ENCODE data around the gene FAM234A.
"Not testable (repeated sequence)": the region's sequence is repeated elsewhere in the genome, so short reads cannot be mapped to it uniquely, and the experiment has no call there.

Gene FAM234A

DNA sequence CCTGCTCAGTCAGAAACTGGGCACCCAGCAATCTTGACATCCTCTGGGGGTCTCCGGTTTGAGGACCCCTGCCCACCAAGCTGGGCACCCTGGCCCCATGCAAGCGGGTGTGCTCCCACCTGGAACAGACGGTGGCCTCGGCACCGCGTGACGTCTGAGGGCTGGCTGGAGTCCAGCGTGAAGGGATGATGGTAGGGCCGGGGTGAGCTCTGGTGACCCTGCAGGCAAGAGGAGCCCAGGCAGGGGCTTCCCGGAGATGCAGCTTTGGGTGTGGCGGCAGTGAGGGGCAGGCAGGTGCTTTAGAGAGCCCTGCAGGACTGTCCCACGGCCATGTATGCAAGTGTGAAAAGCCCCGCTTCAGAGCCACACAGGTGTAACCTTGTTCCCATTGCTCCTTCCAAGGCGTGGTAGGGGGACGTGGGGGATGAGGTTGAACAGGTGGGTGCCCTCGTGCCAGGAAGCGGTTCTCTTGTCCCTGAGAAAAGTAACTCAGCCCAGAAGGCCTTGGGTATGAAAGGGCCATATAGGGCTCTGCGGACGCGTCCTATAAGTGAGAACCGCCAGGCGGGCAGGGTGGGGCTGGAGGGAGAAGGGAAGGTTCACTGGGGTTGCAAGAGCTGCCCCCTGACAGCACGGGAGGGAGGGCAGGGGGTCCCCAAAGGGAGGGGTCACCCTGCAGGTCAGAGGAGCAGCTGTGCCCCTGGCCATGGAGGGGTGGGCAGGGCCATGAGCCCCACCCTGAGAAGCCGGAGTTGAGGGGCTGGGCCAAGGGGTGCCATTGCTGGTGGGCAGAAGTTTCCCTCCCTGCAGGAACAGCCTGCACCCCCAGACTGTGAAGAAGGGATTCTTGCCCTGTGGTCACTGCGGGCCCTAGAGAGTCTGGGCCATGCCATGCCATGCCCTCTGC, 31.9 kb downstream of the FAM234A start:
- DNase-seq = no peak

DNA sequence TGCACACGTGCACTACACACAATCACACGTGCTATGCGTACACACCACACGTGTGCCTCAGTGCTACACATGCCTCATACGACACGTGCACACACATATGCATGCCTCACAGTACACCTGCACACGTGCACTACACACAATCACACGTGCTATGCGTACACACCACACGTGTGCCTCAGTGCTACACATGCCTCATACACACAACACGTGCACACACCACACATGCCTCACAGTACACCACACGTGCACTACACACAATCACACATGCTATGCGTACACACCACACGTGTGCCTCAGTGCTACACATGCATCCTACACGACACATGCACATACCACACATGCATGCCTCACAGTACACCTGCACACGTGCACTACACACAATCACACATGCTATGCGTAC, 32.9 kb downstream of the FAM234A start:
- DNase-seq = not testable (repeated sequence)

DNA sequence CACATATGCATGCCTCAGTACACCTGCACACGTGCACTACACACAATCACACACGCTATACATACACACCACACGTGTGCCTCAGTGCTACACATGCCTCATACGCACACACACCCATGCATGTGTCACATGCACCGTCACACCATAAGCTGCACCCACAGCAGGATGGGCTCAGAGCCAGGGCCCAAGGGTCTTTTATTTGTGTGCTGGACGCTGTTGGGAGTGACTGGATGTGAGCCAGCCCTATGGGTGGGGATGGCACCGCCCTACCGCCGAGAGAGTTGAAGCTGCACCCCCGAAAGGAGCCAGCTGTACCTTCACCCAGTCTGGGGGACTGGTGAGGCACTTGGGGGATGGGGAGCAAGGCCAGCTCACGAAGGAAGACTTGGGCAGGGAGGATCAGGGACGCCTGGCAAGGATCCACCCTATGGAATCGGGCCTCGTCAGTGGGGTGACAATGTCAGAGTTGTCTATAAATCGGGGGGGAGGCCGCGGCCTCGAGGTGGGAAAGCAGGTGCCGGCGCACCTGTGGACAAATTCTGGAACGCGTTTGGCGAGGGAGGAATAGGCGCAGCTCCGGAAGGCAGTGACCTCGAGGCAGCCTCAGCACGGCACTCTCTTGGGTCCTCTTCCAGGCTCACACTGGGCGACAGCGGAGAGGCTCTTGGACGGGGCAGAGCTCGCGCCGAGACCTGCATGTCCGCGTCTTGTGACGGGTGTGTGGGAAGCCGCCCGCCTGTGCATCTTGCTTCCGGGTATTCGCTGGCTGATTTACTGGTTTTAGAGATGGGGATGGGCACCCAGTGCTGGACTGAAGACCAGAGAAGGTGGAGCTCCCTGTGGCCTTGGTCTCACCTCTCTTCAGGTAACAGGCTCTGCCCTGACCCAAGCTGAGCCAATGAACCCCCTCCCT, 33.8 kb downstream of the FAM234A start:
- no peak for DNase-seq

DNA sequence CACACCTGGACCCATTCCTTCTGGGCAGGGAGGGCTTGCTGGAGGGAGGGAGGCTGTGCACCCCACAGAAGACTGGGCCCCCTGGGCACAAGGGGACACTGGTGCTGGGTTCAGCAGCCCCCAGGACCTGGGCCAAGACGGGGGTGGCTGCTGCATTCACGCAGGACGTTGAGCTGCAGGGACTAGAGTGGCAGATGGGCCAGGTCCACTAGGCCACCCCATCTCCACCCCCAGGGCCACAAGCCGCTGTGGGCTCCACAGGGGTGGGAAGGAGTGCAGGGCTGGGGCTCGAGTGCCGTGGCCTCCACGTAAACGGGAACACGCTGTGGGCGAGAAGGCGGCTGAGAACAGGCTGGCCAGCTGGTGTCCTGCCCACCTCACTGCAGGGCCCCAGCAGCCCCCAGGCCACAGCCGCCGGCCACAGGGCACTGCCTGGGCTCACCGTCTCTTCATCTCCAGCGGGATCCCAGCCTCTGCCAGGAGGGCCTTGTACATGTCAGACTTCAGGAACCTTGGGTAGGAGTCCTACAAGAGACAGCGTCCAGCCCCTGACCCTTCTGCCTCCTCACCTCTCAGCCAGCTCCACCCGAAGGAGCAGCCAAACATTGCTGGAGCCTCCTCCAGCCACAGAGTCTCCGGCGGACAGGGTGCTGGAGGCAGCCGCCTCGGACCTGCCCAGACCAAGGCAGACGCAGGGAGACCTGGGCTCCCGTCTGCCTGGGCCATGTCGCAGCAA, 34.6 kb downstream of the FAM234A start:
- no peak for DNase-seq

DNA sequence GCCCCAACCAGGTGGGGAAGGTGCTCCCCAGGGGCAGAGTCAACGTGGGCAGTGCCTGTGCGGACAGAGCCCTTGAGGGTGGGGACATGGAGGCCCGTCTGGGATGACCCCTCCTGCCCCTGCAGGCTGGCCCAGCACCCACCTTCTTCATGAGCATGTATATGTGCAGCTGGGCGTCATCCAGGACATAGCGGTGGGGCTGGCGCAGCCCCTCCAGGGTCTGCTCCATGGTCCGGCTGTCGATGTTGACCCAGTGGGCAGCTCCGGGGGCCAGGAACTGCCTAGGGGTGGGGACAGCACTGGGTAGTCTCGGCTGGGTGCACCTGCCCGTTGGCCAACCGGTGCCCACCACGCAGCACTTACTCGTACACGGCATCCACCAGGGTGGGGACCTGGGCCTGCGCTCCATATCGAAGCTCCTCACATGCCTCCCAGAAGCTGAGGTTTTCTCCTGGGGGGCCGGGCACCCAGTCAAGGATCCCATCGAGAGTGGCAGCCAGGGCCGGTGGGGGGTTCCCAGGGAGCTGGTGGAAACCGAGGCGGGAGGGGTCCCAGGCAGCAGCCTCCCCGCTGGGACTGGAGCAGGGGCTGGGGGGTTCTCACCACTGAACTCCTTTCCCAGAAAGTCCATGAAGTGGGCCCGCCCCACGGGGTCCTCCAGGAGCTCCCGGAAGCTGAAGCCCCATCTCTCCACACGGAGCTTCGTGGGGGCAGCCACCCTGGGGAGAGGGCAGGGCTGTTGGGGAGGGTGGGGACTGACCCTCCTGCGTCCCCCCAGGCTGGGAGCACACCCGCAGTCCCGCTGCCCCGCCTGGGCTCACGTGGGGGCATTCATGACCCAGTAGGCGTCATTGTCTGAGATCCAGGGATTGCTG, 36.0 kb downstream of the FAM234A start:
- no peak for DNase-seq

DNA sequence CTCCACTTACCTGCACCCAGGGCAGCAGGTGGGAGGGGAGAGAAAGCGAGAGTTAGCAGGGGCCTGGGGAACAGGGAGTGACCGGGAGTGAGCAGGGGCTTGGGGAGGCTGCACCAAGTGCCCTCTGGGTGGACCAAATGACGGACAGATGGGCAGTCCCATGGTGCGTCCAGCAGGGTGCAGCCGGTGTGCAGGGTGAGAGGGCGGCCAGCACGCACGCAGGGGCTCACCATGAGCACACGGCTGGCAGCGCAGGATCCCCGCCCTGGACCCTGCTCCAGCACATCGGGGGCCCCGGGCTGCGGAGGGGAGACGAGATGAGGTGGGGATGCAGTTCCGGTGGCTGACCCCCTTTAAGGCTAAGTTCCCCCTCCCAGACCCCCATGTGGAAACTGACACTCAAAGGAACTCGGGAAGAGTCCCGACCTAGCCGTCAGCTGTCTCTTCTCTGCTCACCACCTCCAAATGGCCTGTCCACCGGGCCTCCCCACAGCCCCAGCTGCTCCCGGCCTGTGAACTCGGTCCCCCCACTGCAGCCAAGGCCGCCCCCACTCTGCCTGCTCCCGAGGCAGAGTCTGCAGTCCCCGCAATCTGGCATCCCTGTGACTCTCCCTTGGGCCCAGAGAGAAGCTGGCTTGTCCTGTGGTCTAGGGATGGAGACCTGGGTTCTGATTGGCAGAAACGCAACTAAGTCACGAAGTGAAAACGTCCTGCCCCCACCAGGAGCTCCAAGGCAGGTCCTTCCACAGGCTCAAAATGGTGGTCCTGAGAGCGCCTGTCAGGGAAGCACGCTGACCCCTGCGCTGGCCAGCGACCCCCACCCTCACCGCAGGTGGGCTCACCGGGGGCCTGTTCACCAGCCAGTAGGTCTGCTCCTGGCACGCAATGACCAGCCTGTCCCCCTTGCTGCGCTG, 38.3 kb downstream of the FAM234A start:
- DNase-seq = no peak

DNA sequence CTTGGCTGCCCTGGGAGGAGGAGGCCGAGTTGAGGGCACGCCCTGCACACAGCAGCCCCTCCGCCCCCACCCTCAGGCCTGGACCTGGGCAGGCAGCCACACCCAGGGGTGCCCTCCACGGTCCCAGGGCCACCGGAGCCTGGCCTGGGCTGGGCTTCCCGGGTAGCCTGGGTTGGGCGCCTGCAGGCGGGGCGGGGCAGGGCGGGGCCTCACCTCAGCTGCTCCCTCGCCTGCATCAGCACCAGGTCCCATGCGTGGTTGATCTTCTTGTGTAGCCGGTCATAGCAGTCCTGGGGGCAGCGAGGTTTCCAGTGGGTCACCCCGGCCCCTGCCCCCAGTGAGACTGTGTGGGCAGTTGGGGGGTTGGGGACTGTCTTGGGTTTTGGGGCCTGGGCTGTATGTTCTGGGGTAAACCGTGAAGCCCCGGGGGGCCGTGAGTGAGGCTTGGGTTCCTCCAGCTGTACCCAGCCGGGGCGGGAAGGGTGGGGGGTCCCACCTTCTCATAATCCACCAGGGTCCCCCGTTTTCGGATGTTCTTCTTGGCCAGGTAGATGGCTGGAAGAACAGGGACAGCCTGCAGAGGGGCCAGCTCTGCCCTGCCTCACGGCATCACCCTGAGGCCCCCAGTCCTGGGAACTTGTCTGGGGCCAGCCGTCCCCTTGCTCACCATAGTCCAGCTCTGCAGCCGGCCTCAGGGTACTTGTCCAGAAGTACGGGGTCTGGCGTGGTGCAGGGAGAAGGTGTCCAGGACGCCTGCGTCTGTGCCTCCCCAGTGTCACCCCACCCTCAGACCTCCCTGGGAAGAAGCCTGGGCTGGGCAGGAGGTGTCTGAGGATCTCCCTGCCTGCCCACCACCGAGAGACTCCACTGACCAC, 39.2 kb downstream of the FAM234A start:
- DNase-seq = no peak

DNA sequence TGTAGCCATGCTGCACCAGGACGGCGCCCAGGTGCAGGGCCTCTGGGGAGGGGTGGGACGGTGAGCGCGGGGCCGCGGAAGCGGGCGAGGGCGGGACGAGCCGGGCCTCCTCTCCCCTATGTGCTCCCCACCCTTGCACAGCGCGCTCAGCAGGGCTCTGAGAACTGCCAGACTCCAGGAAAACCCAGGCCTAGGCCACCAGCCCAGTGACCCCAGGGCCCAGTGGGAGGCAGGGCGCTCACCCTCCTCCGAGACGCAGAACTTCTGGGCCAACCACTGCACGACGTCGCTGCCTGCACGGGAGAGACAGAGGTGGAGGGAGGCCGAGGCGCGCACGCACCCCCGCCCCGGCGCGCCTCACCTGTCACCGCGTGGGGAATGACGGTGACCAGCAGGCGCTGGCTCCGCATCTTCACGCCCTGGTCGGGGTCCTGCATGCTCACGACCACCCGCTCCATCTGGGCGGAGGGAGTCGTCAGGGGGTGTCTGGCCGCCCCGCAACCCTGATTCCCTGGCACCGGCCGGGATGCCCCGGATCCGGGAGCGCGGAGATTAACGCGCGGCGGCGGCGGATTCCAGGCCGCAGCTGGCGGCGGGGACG, 40.5 kb downstream of the FAM234A start:
- DNase-seq = no peak

DNA sequence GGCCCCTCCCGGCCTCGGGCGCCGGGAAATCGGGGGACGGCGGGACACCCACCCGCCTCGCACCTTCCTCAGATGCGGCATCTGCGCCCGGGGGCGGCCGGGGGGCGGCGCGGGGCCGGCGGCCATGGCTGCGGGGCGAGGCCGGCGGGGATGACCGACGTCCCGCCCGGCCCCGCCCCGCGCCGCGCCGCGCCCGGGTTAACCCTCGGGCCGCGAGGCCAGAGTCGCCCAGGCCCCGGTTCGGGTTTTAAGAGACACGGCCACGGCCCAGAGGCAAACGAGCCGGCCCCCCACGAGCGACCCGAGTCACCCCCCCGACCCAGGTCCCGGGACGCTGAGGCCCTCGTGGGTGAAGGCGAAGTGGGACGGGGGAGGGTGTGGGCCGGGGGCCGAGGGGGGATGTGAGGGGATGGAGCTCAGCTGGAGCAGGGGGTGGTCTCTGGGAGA, 41.2 kb downstream of the FAM234A start, which contains the start of gene RGS11:
RGS11 (minus strand) TSS at position 159 of the 447 bp plus-strand sequence; CDS start at position 126, 33 bp downstream.
- no peak for DNase-seq

DNA sequence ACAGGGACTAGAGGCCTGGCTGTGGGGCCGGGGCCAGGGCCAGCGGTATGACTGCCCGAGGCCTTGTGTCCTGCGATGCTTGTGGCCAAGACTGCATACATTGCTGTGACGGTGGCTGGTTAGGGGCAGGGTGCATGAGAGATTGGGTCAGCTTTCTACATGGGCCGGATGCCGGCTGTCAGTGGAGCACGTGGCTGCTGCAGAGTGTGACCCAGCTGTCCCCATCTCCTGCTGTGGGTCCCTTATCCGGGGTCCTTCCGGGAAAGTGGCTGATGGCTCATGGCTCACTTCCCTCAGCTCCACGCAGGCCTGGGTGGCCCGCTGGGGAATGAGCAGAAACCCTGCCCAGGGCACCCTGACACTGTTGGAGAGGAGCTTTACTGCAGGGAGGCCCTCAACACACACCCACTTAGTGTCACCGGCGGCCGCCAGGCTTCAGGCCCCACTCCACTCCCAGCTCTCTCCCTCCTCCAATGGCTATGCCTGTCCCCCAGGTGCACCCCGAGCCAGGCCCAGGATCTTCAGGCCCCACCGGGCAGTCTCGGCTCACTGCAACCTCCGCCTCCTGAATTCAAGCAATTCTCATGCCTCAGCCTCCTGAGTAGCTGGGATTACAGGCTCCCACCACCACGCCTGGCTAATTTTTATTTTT, 41.9 kb downstream of the FAM234A start:
- DNase-seq = no peak

DNA sequence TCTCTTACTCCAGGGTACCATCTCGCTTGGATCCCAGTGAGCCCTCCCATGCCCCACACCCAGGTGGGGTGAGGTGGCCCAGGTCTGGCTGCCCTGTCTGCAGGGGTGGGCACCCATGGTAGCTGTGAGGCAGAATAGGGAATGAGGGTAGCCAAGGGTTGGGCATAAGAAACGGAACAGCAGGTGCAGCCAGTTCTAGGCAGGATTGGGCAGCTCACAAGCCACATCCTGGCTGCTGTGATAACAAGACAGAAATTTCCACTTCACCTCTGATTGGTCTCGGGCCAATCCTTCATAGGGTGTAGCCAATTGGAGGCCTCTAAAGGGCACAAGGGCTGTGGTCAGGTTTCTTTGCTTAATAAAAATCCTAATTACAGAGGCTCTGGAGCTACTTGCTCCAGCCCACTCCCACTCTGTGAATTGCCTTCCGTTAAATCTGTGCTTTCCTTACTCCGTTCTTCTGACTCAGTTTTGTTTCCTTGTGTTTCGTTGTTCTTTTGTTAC, 44.3 kb downstream of the FAM234A start:
- peak; percentile 34 for DNase-seq

DNA sequence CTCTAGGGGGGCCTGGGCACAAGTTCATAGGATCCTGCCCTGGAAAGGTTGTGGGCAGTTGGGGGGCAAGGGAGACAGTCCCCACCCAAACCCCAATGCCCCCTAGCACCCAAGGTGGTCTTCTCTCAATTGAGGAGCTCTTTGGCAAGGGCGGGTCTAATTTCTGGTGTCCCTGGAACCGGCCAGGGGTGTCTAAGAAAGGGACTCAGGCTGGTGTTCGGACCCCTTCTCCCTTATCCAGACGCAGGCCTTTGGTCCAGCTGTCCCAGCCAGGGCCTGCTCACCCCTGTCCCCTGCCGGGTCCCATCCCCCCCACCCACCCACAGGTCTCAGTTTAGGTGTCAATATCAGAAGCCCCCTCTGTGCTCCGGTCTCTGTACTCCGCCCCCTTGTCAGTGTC, 44.9 kb downstream of the FAM234A start:
- DNase-seq = no peak

DNA sequence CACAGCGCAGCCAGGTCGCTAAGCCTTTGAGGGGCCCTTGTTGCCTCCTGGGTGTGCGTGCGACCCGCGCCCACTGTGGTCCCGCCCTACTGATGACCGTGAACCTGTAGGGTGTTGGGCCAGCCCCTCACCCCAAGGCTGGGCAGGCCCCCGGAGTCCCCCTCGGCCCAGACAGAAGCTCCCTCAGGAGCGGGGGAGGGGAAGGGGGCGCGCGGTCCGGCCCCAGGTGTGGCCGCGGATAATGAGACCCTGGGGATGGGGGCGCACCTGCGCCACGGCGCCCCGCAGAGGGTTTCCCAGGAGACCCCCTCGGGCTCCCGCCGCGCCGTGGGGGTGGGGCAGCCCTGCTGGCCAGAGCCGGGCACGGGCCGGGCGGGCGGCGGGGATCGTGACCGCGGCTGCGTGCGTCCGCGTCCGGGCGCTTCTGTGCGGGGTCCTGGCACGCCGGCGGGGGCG, 45.4 kb downstream of the FAM234A start:
- no peak for DNase-seq

DNA sequence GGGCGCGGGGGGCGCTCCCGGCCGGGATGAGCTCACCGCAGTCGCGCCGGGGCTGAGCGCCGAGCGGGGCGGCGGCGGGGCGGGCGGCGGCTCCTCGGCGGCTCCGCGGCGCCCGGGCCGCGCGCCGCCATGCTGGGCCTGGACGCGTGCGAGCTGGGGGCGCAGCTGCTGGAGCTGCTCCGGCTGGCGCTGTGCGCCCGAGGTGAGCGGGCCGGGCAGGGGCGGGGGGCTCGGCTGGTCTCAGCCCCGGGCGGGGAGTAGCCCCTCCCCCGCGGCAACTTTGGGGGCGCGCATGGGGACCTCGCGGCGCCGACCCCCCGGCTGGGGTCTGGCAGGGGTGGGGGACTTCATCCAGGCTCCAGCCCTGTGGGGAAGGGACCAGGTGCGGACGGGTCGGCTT, 45.9 kb downstream of the FAM234A start, which contains the start of gene ARHGDIG:
ARHGDIG (plus strand) TSS at position 40 of the 400 bp plus-strand sequence; CDS start at position 130, 90 bp downstream.
- no peak for DNase-seq

DNA sequence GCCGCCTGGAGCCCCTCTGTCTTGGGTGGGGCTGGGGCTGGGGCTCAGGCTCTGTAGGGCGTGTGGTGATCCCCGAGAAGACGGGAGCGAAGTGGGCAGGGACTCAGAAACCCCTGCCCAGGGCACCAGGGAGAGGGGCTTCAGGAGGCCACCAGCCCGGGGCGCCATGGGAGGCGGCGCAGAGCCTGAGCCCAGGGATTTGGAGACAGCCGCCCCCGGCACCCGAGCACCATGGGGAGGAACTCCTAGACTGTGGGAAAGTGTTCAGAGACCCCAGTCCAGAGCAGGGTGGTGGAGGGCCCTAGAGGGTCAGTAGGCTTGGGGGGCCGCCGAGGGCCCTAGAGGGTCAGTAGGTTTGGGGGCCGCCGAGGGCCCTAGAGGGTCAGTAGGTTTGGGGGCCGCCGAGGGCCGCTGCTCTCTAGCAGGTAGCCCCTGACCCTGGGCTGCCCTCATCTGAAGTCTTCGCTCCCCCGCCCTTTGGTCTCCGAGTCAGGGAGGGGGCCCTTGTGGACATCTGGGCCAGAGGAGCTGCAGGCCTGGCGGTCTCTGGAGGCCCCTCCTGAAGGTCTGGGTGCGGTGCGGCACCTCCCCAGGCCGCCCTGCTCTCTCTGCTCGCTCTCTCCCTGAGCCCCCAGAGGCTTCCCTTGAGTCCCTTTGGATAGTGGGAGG, 46.5 kb downstream of the FAM234A start:
- no peak for DNase-seq

DNA sequence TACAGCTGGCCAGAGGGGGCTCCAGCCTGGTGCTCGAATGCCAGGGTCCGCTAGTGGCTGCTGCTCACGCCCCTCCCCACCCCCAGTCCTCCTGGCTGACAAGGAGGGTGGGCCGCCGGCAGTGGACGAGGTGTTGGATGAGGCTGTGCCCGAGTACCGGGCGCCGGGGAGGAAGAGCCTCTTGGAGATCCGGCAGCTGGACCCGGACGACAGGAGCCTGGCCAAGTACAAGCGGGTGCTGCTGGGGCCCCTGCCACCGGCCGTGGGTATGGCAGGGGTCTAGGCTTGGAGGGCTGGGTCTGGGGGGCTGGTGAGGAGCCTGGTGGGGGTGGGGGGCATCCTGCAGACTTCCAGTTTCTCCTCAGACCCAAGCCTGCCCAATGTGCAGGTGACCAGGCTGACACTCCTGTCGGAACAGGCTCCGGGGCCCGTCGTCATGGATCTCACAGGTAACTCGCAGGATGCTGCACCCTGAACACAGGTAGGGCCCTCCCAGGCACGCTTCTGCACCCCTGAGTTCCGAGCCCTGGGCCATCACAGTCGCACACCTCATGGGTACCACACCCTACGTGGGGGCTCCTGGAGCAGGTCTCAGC, 47.1 kb downstream of the FAM234A start:
- no peak for DNase-seq

DNA sequence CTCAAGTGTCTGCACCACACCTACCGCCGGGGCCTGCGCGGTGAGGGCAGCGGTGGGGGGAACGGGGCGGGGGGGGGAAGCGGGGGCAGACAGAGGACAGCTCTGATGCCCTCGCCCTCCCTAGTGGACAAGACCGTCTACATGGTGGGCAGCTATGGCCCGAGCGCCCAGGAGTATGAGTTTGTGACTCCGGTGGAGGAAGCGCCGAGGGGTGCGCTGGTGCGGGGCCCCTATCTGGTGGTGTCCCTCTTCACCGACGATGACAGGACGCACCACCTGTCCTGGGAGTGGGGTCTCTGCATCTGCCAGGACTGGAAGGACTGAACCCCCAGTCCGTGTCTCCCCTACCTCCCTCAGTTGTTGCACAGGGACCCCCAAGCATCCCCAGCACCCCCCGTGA, 47.9 kb downstream of the FAM234A start:
- DNase-seq = no peak

Data from MV-4-11 (cell line).